ENCODE results near the gene HIVEP1. TPM values are rescaled to one million over a fixed set of nuclear protein-coding genes. Genes with fewer than 3 reads are reported as not detected.

Gene HIVEP1
- total RNA-seq, 4 donors from 2014 or later = 21.6 to 59.4 (median 34.5) TPM

- no peak for TF ChIP-seq CTCF (IDR thresholded peaks at IDR 0.05)
- ATAC-seq (ENCODE audit: low FRiP score) = no peak
- DNase-seq (ENCODE audit: low spot score) = no peak
Observed at GRCh38 chr6:12010635-12011275, 1.4 kb upstream of the HIVEP1 start.

GRCh38 chr6:12011276-12012037 is 655 bp upstream of the HIVEP1 start:
- no peak for TF ChIP-seq CTCF (IDR thresholded peaks at IDR 0.05)
- DNase-seq (ENCODE audit: low spot score) (peak; percentile 89), ATAC-seq (ENCODE audit: low FRiP score) (peak; percentile 88)

- TF ChIP-seq CTCF (IDR thresholded peaks at IDR 0.05) = no peak
- DNase-seq (ENCODE audit: low spot score) (peak; percentile 44), ATAC-seq (ENCODE audit: low FRiP score) (peak; percentile 47)
Observed at GRCh38 chr6:12012558-12013306, 620 bp downstream of the HIVEP1 start.

DNA sequence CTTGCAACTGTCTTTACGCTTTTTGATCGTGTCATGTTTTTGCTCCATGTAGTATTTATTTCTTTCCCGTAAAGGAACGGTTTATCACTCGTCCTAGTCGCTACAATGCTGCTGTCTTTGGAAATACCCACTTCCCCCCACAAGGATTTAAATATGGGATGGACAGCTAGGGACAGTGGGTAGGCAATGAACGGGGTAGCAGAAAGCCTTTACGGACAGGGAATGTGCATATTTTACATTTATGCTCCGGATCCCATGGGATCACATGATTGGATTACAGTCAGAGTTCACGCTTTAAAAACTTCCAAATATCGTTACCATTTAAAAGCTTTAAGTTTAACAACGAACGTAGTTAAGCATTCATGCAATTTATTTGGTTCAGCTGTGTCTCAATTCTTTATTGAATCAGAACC is 1.2 kb downstream of the HIVEP1 start:
- DNase-seq (ENCODE audit: low spot score) (no peak), ATAC-seq (ENCODE audit: low FRiP score) (no peak)

GRCh38 chr6:12014027-12014872 is 2.1 kb downstream of the HIVEP1 start:
- no peak for TF ChIP-seq CTCF (IDR thresholded peaks at IDR 0.05)
- DNase-seq (ENCODE audit: low spot score) = no peak
- ATAC-seq (ENCODE audit: low FRiP score) = no peak

More for the DNA sequence above, 1.2 kb downstream of the HIVEP1 start:
- TF ChIP-seq CTCF (IDR thresholded peaks at IDR 0.05) = no peak

DNA sequence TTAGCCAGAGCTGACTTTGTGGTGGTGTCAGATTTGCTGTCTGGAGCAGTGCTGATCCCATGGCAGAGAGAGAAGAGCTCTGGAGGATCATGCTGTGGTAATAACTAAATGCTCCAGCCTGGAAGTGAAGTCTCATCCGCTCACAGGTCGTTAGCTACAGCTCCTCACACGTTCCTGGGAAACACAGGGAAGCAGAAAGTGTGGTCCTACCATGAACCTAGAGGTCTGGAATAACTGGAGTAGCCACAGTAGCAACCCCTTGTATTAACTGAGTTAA is 2.7 kb downstream of the HIVEP1 start:
- TF ChIP-seq CTCF (IDR thresholded peaks at IDR 0.05) = no peak
- no peak for ATAC-seq (ENCODE audit: low FRiP score)
- DNase-seq (ENCODE audit: low spot score) = no peak
